Brain pericyte (primary cell): ENCODE data around the gene SCIN.

Experiments
- DNase-seq: peaks from one replicate; pipeline ENCODE4 v3.0.0-alpha.2; 2012; ENCODE audit warnings: low read depth, low spot score

SCIN gene

DNA sequence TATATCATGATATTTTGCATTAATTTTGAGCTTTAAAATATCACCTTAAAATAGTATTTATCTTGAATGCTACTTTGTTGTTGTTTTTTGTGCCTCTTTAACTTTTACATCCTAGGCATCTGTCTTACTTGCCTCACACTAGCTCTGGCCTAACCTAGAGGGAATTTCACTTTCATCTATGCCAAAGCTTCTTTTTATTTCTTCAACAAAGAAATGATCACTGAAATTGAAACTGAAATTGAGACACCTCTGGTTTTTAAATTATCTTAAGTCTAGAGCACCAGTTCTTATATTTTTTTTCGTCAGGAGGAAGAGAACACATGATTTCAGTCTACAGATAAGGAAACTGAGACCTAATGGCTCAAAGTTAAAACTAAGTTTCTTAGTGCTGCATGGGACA is 3.5 kb upstream of the SCIN start:
- DNase-seq, result no peak

DNA sequence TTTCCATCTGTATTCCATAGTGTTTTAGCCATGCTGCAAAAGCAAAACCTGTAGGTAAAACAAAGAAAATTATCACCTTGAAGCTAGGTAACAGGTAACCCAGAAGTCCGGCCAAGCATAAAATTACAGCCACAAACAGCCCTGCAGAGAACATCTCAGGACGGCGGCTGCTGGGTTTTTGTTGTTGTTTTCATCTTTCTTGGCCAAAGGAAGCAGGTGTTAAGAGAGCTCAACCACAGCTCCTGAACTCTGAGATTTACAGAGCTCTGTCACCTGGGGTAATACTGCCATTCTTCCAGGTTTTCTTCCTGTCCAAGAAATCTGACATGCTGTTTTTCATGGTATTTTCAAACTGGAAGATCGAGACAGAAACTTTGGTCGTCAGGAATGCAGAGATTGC is 847 bp upstream of the SCIN start:
- DNase-seq, result no peak

DNA sequence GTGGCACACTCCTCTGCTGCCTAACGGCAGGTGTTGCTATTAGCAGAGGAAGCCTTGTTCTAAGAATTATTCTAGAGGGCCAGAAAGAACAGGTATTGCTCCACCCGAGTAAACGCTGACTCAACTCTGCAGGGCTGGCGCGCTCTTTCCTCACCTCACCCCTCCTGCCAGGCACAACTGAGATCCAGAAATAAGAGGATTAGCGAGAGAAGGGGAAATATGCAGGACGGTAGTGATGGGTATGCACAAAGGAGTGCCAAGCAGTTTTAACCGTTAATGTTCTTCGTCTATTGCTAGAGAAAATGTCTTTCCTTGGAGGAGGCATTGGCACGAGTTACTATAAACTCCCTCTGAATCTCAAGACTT is 369 bp upstream of the SCIN start:
- no peak for DNase-seq

- DNase-seq, result no peak
These were observed 1.2 kb downstream of the SCIN start for GRCh38 chr7:12571691-12572090.

DNA sequence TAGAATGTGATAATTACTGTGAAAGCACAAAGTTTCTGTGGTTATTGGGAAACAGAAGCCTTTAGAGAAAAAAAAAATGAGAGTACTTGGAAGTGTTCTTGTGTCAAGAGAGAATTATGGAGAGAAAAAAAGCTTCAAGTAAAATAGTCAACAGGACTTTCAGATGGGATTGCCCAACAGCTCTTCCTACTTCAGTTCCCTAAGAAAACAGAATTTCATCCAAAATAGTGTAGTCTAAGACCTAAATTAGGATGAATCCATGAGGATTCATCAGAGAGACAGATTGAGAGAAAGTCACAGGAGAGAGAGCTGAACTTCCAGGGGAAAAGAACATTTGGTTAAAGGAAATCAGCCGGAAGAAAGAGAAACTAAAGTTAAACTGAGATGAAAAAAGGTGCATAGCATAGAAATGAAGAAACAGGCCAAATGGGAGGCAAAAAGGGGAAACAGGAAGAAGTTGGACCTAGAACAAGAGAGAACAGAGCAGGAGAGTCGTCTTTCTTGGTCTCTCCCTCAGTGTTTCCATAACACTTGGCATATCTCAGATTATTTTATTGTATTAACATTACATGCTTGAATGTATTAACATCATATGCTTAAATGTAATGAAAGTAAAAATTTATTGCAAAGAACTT is 2.5 kb downstream of the SCIN start:
- DNase-seq, result no peak

DNA sequence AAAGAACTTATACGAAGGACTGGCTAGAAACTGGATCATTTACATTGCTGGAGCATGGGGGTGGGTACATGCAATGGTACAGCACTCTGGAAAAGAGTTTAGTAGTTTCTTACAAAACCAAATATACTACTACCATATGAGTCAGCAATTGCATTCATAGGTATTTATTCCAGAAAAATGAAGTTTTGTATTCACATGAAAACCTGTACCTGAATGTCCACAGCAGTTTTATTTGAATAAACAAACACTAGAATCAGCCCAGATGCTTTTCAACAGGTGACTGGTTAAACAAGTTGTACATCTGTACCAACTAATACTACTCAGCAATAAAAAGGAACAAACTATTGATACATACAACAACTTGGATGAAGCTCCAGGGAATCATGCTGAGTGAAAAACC is 3.4 kb downstream of the SCIN start:
- no peak for DNase-seq

GRCh38 chr7:12578930-12579640 is 8.6 kb downstream of the SCIN start:
- DNase-seq, result no peak

GRCh38 chr7:12581897-12582296 is 11.4 kb downstream of the SCIN start:
- DNase-seq, result no peak

DNA sequence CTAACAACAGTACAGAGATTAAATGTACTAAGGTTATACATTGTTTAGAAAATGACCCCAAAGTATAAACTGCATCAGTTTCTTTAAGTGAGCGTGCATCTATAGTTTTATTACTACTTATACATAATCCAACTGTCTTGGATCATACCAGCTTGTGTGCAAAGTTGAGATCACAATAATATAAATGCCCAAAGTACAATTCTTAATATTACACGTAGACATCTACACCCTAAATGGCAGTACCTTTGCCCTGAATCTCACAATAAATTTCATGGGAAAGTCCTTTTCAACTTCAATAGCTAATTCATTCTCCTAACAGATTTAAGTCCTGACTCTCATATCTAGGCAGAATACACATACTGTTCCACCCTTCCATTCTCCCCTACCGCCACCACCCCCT is 11.8 kb downstream of the SCIN start:
- no peak for DNase-seq

GRCh38 chr7:12583176-12583575 is 12.7 kb downstream of the SCIN start:
- no peak for DNase-seq

- DNase-seq, result no peak
These were observed 13.4 kb downstream of the SCIN start for GRCh38 chr7:12583922-12584321.

DNA sequence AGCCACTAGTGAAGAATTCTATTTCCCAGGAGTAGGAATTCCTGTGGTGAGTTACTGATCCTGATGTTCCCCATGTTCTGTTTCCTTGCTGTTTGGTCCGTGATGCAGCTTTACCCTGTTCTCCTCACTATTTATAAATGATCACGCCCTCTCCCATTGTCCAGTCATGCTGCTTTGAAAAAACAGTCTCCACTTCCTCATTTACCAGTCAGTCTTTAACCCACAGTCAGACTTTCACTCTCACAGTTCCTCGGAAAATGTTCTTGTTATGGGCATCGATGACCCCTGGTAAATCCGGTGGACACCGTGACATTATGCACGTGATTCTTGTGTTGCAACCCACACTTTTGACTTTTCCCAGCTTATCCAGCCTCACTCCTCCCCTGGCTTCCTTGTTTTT is 14.4 kb downstream of the SCIN start:
- no peak for DNase-seq

DNA sequence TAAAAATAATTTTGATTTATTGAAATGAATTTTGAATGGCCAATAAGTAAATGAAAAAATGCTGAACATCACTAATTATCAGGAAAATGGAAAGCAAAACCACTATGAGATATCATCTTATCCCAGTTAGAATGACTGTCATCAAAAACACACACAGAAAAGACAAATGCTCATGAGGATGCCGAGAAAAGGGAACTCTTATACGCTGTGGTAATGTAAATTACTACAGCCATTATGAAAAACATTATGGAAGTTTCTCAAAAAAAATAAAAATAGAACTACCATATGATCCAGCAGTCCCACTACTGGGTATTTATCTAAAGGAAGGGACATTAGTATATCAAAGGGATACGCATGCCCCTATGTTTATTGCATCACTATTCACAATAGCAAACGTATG is 15.8 kb downstream of the SCIN start:
- DNase-seq, result no peak

DNA sequence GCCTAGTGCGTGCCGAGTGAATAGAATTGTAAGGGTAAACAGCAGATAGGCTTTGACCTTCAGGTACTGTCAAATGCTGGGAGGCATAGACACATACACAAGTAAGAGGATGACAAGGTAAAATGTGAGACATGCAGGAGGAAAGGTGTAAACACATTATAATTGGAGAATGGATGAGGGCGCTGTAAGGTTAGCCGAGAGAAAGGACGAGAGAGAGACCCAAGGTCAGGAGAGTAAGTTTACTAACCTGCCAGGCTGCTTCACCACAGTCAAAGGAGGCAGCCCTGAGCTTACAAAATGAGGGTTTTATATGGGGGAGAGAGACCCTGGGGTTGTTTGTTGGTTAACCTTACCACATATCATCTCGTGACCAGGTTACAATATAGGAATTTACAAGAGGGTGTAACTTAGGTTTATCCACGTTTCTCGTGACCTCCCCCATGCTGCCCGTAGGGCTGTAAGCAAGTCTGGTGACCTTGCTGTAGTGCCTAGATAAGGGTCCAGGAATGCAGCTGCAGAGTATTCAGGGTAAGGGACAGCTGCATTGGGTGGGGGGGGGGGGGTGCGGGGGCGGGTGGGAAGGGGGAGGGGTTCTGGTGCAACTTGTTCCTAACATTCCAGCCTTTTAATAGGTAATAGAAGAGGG is 17.9 kb downstream of the SCIN start:
- no peak for DNase-seq

DNA sequence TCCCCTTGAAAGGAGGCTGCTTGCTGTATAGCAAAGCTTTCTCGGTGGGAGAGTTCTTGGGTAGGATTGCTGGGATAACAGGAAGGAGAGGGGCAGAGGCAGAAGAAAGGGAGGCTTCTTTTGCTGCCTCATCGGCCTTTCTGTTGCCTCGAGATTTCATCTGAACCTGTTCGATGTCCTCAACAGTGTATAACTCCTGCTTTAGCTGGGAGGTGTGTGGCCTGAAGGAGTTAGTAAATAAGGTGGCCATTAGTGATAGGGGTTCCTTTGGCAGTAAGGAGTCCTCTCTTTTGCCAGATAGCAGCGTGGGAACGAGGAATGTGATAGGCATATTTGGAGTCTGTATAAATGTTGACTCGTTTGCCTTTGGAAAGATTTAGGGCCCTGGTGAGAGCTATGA is 20.0 kb downstream of the SCIN start:
- DNase-seq, result no peak

DNA sequence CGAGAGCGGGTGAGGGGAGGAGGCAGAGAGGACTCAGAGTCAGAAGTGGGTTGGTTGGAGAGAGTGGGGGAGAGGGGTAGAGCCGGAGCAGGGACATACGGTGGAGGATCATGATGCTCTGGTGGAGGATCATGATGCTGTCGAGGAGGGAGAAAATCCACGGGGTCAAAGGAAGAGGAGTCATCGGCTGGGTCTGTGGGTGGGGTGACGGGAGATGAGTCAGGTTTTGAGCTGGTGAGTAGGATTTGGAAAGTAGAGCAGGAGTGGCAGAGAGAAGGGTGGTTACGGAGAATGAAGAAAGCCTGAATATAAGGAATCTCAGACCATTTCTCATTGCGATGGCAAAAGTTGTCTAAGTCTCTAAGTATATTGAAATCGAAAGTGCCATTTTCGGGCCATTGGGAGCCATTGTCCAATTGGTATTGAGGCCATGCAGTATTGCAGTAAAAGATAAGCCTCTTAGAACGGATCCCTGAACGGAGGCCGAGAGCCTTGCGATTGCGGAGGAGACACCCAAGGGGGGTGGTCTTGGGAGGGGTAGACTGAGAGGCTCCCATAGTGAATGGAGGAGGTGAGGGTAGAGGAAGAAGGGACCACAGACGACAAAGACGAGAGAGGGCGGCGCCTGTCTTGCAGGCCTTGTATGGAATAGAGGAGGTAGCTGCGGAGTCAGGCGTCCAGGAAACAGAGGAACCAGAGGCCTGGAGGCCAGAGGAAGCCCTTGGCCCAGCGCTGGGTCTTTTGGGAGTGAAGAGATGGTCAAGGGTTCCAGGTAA is 23.8 kb downstream of the SCIN start:
- no peak for DNase-seq

GRCh38 chr7:12595148-12595547 is 24.6 kb downstream of the SCIN start:
- DNase-seq, result no peak

GRCh38 chr7:12596225-12596790 is 25.8 kb downstream of the SCIN start:
- no peak for DNase-seq

- no peak for DNase-seq
These were observed 30.9 kb downstream of the SCIN start for GRCh38 chr7:12601302-12601869.

DNA sequence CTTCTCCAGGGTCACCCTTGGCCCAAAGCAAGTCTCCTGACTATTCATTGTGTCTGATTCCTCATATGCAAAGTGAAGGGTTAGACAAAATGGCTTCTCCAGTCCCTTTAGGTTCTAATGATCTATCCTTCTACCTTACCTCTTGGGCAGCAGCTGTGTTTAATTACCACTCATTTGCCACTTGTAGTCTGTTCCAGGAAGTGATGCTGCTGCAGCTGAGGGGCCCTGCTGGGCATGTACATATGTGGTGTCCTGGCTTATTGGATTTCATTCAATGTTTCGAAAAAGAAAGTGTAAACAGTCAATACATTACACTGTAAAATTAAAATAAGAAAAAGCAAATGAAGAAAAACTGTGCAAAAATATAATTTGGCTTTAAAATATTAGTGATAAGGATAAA is 36.6 kb downstream of the SCIN start:
- DNase-seq, result no peak

DNA sequence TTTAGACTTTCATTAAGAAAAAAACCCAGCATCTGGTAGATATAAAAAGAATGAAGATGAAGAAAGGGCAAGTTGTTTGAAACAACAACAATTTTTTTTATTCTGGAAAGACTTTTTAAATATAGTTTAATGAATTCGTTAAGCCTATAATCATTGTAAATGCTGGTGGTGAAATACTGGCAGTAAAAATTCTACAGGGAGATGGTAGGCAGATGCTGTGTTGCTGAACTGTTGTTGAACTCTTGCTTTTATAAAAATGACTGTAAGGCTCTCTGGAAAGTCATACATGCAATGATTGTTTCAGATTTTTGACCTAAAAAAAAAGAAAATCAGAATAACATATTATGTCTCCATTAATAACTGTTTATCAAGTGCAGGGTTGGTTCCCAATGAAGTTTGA is 39.0 kb downstream of the SCIN start:
- no peak for DNase-seq

DNA sequence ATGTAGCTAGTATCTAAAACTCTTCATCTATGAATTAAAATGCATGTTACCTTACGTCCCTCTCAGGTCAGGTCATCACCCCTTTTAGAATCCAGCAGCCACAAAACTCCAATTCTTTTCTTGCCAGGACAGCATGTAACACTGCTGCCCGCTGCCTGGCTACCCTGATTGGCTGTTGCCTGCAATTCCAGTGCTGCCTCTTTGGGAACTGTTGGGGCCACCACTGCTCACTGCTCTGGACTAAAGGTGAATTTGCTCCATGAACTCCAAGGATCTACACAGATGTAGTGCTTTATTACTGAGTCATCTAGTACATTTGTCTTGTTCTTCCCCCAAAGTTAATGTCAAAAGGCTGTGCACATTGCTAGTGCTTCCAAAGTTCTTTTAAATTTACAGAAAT is 40.4 kb downstream of the SCIN start:
- DNase-seq, result no peak
